Activated CD8-positive, alpha-beta T cell treated with anti-CD3 and anti-CD28 coated beads for 36 hours (primary cell): ENCODE data around the gene CACNA2D3. TPM values are rescaled to one million over a fixed set of nuclear protein-coding genes. Genes with fewer than 3 reads are reported as not detected.

Experiments
- ATAC-seq: fragments of 200-7000 bp; cut with Tn5 transposase; one replicate; pipeline ENCODE4 v1.10.0; 2021; ENCODE audit warnings: mild to moderate bottlenecking, moderate library complexity
- CTCF ChIA-PET: fragments of 350-600 bp; sonication (Branson Sonifier 250); formaldehyde crosslinking; loops from one replicate; lab custom pipeline; 2021; ENCODE audit warnings: antibody characterized with exemption; lab: Charles Lee
- POLR2A ChIA-PET: fragments of 350-600 bp; sonication (Branson Sonifier 250); formaldehyde crosslinking; loops from one replicate; lab custom pipeline; 2021; ENCODE audit warnings: antibody characterized with exemption; lab: Charles Lee
- DNase-seq: peaks from one replicate; pipeline ENCODE4 v3.0.0-alpha.2; 2020
- H3K27ac Mint-ChIP-seq: one replicate; pipeline ENCODE4 v1.8.0; 2021; ENCODE audit warnings: mild to moderate bottlenecking, mixed read lengths
- H3K27me3 Mint-ChIP-seq: one replicate; pipeline ENCODE4 v1.8.0; 2021; ENCODE audit warnings: mixed read lengths
- H3K36me3 Mint-ChIP-seq: one replicate; pipeline ENCODE4 v1.8.0; 2021; ENCODE audit warnings: low read depth, mixed read lengths
- H3K4me1 Mint-ChIP-seq: one replicate; pipeline ENCODE4 v1.8.0; 2021; ENCODE audit warnings: low read depth, mixed read lengths
- H3K4me3 Mint-ChIP-seq: one replicate; pipeline ENCODE4 v1.8.0; 2021; ENCODE audit warnings: mild to moderate bottlenecking, moderate library complexity, mixed read lengths
- H3K9me3 Mint-ChIP-seq: one replicate; pipeline ENCODE4 v1.8.0; 2021; ENCODE audit warnings: mixed read lengths
- CTCF ChIP-seq: fragments of 200-600 bp; IDR thresholded peaks from one replicate; pipeline ENCODE4 v1.8.0; 2022; ENCODE audit warnings: antibody characterized with exemption, mild to moderate bottlenecking
- intact Hi-C: fragments of 100-400 bp; cut with micrococcal nuclease; formaldehyde crosslinking; loops from one replicate; pipeline ENCODE4 v1.10.0; 2022
- total RNA-seq, 2 experiments: library from RNA; stranded (reverse); gene quantifications; one replicate each; pipeline ENCODE4 v1.2.3, GENCODE V29; 2021

Gene CACNA2D3
- total RNA-seq, 2 experiments from 2014 or later: not detected

GRCh38 chr3:54665016-54665600 lies 542.8 kb downstream of the CACNA2D3 start:
- CTCF ChIA-PET: no interaction called here
- TF ChIP-seq CTCF: no peak
- Mint-ChIP-seq H3K4me1 (no peaks in the 10 kb centered on the region), H3K27ac (no peak overlapping the region), H3K4me3 (no peak overlapping the region), H3K36me3 (no peaks in the 10 kb centered on the region), H3K9me3 (no peaks in the 10 kb centered on the region), H3K27me3 (no peaks in the 10 kb centered on the region)
- intact Hi-C loops: no loop called here
- POLR2A ChIA-PET: no interaction called here
- DNase-seq: no peak
- ATAC-seq: no peak

GRCh38 chr3:54668236-54668635 lies 545.9 kb downstream of the CACNA2D3 start:
- no peak for ATAC-seq
- no peak overlapping the region for H3K4me3 Mint-ChIP-seq
- H3K9me3 Mint-ChIP-seq: no peaks in the 10 kb centered on the region
- ChIA-PET POLR2A (no interaction called here), CTCF (no interaction called here)
- no peaks in the 10 kb centered on the region for H3K27me3 Mint-ChIP-seq
- no peaks in the 10 kb centered on the region for H3K36me3 Mint-ChIP-seq
- no peak for DNase-seq
- H3K4me1 Mint-ChIP-seq: no peaks in the 10 kb centered on the region
- intact Hi-C loops: no loop called here
- no peak for TF ChIP-seq CTCF
- no peak overlapping the region for H3K27ac Mint-ChIP-seq

GRCh38 chr3:54670201-54671000 lies 548.0 kb downstream of the CACNA2D3 start:
- H3K27ac Mint-ChIP-seq: no peak overlapping the region
- no peaks in the 10 kb centered on the region for H3K27me3 Mint-ChIP-seq
- no peaks in the 10 kb centered on the region for H3K36me3 Mint-ChIP-seq
- DNase-seq: no peak
- CTCF ChIA-PET: no interaction called here
- POLR2A ChIA-PET: no interaction called here
- no peak overlapping the region for H3K4me3 Mint-ChIP-seq
- no peak for ATAC-seq
- H3K4me1 Mint-ChIP-seq: no peaks in the 10 kb centered on the region
- H3K9me3 Mint-ChIP-seq: no peaks in the 10 kb centered on the region
- intact Hi-C loops: no loop called here
- TF ChIP-seq CTCF: no peak

- no peak for ATAC-seq
- CTCF ChIA-PET: no interaction called here
- no peaks in the 10 kb centered on the region for H3K36me3 Mint-ChIP-seq
- intact Hi-C loops: no loop called here
- no peak for TF ChIP-seq CTCF
- H3K4me1 Mint-ChIP-seq: no peaks in the 10 kb centered on the region
- no peak for DNase-seq
- no peak overlapping the region for H3K27ac Mint-ChIP-seq
- no peaks in the 10 kb centered on the region for H3K27me3 Mint-ChIP-seq
- H3K9me3 Mint-ChIP-seq: no peaks in the 10 kb centered on the region
- POLR2A ChIA-PET: no interaction called here
- H3K4me3 Mint-ChIP-seq: no peak overlapping the region
Observed at GRCh38 chr3:54671511-54671910, 549.2 kb downstream of the CACNA2D3 start.

- ChIA-PET CTCF (no interaction called here), POLR2A (no interaction called here)
- Mint-ChIP-seq H3K4me3 (no peak overlapping the region), H3K27ac (no peak overlapping the region), H3K4me1 (no peaks in the 10 kb centered on the region), H3K27me3 (peaks cover 2% of the 10 kb centered on the region), H3K9me3 (no peaks in the 10 kb centered on the region), H3K36me3 (no peaks in the 10 kb centered on the region)
- intact Hi-C loops: loop anchor here (2.0 kb wide), 1 partner anchor 21 kb away; no protein-coding TSS in a partner anchor
- no peak for TF ChIP-seq CTCF
- no peak for ATAC-seq
- no peak for DNase-seq
Observed at GRCh38 chr3:54676087-54676486, 553.7 kb downstream of the CACNA2D3 start.
